ENCODE measurements around the gene APEX2. TPM values are rescaled to one million over a fixed set of nuclear protein-coding genes. Genes with fewer than 3 reads are reported as not detected.

The APEX2 gene
- total RNA-seq, 2 experiments from 2014 or later, result 6.4 to 7.2 TPM

- Histone ChIP-seq H3K27me3 (ENCODE audit: control insufficient read depth in 1 of 2, insufficient read depth in 2 of 2, low read length in 2 of 2) (no peaks in the 10 kb centered on the region), H3K4me1 (ENCODE audit: insufficient read depth, low read length) (no peaks in the 10 kb centered on the region), H3K27ac (ENCODE audit: low read depth in 1 of 2, low read length in 2 of 2) (no peak overlapping the region), H3K36me3 (ENCODE audit: insufficient read depth, low read length) (no peaks in the 10 kb centered on the region), H3K9me3 (ENCODE audit: control insufficient read depth in 1 of 2, insufficient read depth in 1 of 2, low read length in 2 of 2) (no peaks in the 10 kb centered on the region), H3K4me3 (ENCODE audit: low read length) (no peak overlapping the region)
- Mint-ChIP-seq H3K4me1 (ENCODE audit: low read depth) (no peaks in the 10 kb centered on the region), H3K9me3 (no peaks in the 10 kb centered on the region), H3K36me3 (ENCODE audit: low read depth) (no peaks in the 10 kb centered on the region), H3K27ac (no peak overlapping the region), H3K27me3 (no peaks in the 10 kb centered on the region), H3K4me3 (no peak overlapping the region)
- intact Hi-C loops (cut with DNase I, micrococcal nuclease), result loop anchor here in 1 of 2 experiments (10.0 kb wide), 2 partner anchors 458 to 548 kb away; partner anchors contain the start of genes GNL3L and TSR2
- CTCF ChIA-PET, result no interaction called here
- TF ChIP-seq CTCF (IDR thresholded peaks at IDR 0.05), result no peak
- DNase-seq (no peak), ATAC-seq (ENCODE audit: poor library complexity) (no peak)
- POLR2A ChIA-PET, result no interaction called here
Observed at GRCh38 chrX:54992911-54993622, 7.1 kb upstream of the APEX2 start.

- TF ChIP-seq CTCF (IDR thresholded peaks at IDR 0.05), result no peak
- Mint-ChIP-seq H3K4me3 (no peak within 1 kb of the TSS), H3K9me3 (no peaks in the 10 kb centered on the region), H3K27me3 (no peaks in the 10 kb centered on the region), H3K4me1 (ENCODE audit: low read depth) (peaks cover under 1% of the 10 kb centered on the region), H3K27ac (no peak within 1 kb of the TSS), H3K36me3 (ENCODE audit: low read depth) (no peaks in the 10 kb centered on the region)
- intact Hi-C loops (cut with DNase I, micrococcal nuclease), result loop anchor here in 1 of 2 experiments (10.0 kb wide), 2 partner anchors 459 to 549 kb away; partner anchors contain the start of genes GNL3L and TSR2
- H3K9me3 ChIP-seq (ENCODE audit: control insufficient read depth in 1 of 2, insufficient read depth in 1 of 2, low read length in 2 of 2), result no peaks in the 10 kb centered on the region
- no peak for ATAC-seq (ENCODE audit: poor library complexity)
- peaks cover under 1% of the 10 kb centered on the region for H3K4me1 ChIP-seq (ENCODE audit: insufficient read depth, low read length)
- H3K27ac ChIP-seq (ENCODE audit: low read depth in 1 of 2, low read length in 2 of 2), result no peak within 1 kb of the TSS
- H3K4me3 ChIP-seq (ENCODE audit: low read length), result no peak within 1 kb of the TSS
- CTCF ChIA-PET, result no interaction called here
- POLR2A ChIA-PET, result no interaction called here
- H3K36me3 ChIP-seq (ENCODE audit: insufficient read depth, low read length), result no peaks in the 10 kb centered on the region
- H3K27me3 ChIP-seq (ENCODE audit: control insufficient read depth in 1 of 2, insufficient read depth in 2 of 2, low read length in 2 of 2), result no peaks in the 10 kb centered on the region
- no peak for DNase-seq
Observed at GRCh38 chrX:54994099-54994498, 6.1 kb upstream of the APEX2 start, which contains the start of gene PFKFB1. PFKFB1 (minus strand) TSS chrX:54994188; CDS start chrX:54994007, 181 bp downstream.

GRCh38 chrX:54994668-54995351 is 5.4 kb upstream of the APEX2 start:
- TF ChIP-seq CTCF (IDR thresholded peaks at IDR 0.05), result no peak
- DNase-seq, result no peak
- Mint-ChIP-seq H3K9me3 (no peaks in the 10 kb centered on the region), H3K36me3 (ENCODE audit: low read depth) (peaks cover 3% of the 10 kb centered on the region), H3K4me3 (no peak overlapping the region), H3K27ac (no peak overlapping the region), H3K4me1 (ENCODE audit: low read depth) (peaks cover 7% of the 10 kb centered on the region), H3K27me3 (no peaks in the 10 kb centered on the region)
- Histone ChIP-seq H3K27me3 (ENCODE audit: control insufficient read depth in 1 of 2, insufficient read depth in 2 of 2, low read length in 2 of 2) (no peaks in the 10 kb centered on the region), H3K4me1 (ENCODE audit: insufficient read depth, low read length) (peaks cover 4% of the 10 kb centered on the region), H3K9me3 (ENCODE audit: control insufficient read depth in 1 of 2, insufficient read depth in 1 of 2, low read length in 2 of 2) (no peaks in the 10 kb centered on the region), H3K4me3 (ENCODE audit: low read length) (no peak overlapping the region), H3K36me3 (ENCODE audit: insufficient read depth, low read length) (no peaks in the 10 kb centered on the region), H3K27ac (ENCODE audit: low read depth in 1 of 2, low read length in 2 of 2) (no peak overlapping the region)
- ChIA-PET POLR2A (no interaction called here), CTCF (no interaction called here)
- ATAC-seq (ENCODE audit: poor library complexity), result no peak
- intact Hi-C loops (cut with DNase I, micrococcal nuclease), result loop anchor here in 1 of 2 experiments (5.0 to 10.0 kb wide), 4 partner anchors 188 to 722 kb away; partner anchors contain the start of genes GNL3L, MAGED2, RRAGB and TSR2

All from CD4-positive, alpha-beta T cell (primary cell).